Left renal pelvis (tissue), 4 donors: ENCODE measurements around the gene ANKS1B. TPM values are rescaled to one million over a fixed set of nuclear protein-coding genes. Genes with fewer than 3 reads are reported as not detected.

Source experiments
- DNase-seq, 4 donors: peaks; one replicate each; pipeline ENCODE4 v3.0.0-alpha.2; 2013; ENCODE audit warnings: low read depth in 4 of 4, low spot score in 3 of 4
- polyA plus RNA-seq, 4 donors: library from polyadenylated mRNA; unstranded; fragments of 120-200 nt; gene quantifications; one replicate each; pipeline ENCODE4 v1.2.1, GENCODE V29; 2013; ENCODE audit not compliant: insufficient read length in 4 of 4

ANKS1B gene
- polyA plus RNA-seq, 4 donors: 3.7 to 6.3 (median 4.7) TPM

DNA sequence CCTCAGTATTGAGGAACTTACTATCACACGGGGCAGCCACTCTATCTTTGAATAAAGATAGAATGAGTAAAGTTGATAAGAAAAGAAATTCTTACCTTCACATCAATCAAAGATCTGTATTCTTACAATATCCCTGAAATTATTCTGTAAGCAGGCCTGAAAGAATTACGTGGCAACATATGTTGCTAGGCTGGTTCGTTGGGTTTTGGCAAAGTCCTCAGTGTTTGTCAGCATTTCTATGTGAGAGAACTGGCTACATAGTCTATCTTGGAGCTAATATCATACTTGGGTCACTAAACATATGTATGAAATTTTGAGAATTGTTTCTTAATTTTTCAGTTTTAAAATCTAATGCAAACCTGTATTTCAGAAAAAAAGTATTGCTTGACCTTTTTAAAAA lies 749.4 kb downstream of the ANKS1B start:
- DNase-seq: no peak

GRCh38 chr12:99234702-99235101 lies 750.0 kb downstream of the ANKS1B start:
- DNase-seq: no peak

DNA sequence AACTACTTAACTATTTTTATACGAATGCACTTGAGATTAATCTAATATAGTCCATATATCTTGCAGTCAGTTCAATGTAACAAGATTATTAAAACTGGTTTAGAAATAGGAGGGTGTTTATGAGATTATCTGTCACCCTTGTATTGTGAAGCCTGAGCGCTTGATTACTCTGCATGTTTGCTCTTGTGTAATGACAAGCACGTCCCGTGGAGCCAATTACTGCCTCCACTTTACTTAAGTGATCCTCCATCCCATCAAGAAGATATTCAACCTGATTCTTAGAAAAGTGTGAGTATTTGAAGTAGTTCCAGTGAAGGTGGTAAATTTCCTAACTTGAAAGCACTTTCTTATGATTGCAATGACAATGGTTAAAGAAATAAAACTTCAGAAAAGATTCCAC lies 752.4 kb downstream of the ANKS1B start:
- DNase-seq: no peak

DNA sequence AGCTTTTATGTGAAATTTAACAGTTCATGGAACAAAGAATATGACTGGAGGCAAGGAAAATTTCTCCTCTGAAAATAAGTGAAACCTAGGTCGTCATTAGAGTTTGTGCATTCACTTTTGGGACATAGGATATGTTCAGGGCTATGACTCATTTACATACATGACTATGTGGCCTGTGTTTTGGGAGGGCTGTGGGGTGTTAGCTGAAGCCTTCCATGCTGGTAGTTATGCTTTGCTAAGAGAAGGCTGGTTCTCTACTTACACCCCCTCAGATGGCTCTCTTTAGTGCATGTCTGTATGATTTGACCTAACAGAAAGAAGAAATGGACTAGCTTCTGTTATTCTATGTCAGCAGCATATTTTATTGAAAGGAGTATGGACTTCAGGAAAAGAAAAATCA lies 753.7 kb downstream of the ANKS1B start:
- no peak for DNase-seq

DNA sequence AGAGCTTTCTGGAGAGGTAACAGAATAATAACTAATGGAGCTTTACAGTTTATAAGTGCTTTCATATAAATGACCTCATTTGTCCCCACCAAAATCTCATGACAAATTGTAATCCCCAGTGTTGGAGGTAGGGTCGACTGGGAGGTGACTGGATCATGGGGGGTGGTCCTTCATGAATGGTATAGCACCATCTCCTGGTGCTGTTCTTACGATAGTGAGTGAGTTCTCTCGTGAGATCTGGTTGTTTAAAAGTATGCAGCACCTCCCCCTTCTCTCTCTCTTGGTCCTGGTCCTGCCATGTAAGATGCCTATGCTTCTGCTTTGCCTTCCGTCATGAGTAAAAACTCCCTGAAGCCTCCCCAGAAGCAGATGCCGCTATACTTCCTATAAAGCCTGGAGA lies 760.5 kb downstream of the ANKS1B start:
- no peak for DNase-seq

DNA sequence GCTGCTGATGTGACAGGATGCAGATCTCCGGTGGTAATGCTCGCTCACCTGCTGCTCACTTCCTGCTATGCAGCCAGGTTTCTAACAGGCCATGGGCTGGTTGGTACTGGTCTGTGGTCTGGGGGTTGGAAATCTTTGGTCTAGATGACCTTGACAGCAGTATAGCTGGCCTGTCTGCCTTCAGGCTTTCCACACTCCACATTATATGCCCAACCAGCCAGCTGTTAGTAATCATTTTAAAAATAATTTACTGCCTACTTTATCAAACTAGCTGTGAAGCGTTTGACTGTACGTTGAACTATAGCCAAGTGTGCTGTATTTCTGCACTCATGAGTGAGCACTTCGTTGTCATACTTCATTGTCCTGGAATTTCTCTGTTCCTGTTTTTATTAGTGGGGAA lies 761.2 kb downstream of the ANKS1B start:
- no peak for DNase-seq

GRCh38 chr12:99213047-99213446 lies 771.7 kb downstream of the ANKS1B start:
- no peak for DNase-seq

DNA sequence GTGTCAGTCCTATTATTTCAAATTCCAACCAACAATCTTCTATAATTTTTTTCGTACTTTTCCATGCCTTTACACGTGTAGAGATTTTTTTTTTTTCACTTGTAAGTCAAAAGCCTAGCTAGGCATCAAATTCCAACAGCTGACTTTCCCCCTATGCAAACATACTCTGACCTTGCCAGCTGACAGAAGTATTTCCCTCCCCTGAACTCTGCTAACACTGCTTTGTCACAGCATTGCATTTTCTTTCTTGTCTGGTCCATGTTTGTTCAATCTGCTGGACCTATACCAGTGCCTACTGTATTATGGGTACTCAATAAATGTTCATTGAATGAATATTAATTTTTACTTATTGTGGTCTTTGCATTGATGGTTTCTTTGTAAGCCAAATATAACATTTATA lies 772.5 kb downstream of the ANKS1B start:
- no peak for DNase-seq

- no peak for DNase-seq
Measured at GRCh38 chr12:99205111-99205510, 779.6 kb downstream of the ANKS1B start.

GRCh38 chr12:99201906-99202645 lies 782.7 kb downstream of the ANKS1B start:
- no peak for DNase-seq

DNA sequence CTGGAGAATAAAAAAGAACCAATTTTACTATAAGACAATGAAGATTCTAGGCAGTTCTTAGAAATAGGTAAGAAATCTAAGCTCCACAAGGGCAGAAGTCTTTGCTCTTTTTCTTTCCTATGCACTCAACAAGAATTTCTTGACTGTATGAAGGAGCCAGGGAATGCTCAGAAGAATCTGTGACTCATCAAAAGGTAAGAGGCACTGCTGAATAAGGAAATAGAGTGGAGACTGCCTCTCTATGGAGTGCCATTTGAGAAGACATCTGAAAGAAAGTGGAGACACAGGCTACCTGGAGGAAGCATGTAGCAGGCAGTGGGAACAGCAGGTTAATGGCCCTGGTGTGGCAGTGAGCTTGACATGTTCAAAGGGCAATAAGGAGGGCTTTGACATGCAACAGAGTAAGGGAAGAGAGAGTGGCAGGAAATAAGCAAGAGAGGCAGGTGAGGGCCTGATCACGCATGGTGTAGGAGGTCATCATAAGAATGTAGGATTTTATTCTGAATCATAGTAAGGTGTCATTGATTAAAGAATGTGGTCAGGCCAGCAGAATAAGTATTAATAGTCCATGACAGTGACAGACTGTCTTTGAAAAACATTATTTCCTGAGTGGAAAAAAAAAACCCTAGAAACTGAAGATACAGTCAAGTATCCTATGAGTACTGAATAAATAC lies 783.9 kb downstream of the ANKS1B start:
- no peak for DNase-seq

DNA sequence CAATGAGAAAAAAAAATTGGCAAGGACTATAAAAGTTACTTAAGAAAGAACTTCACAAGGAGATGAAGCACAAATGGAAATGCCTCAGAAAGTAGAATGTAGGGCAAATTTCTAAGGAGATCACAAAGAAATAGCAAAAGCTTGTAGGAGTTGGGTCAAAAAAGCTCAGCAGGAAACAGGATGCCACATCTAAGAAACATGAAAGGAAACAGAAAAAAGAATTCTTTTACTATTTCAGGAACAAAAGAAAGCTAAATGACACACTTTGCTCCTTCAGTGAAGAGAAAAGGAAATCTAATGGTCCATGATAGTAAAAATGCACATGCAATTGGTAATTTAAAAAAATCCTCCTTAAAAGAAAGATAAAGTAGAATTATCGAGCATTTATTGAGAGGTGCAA lies 789.3 kb downstream of the ANKS1B start:
- no peak for DNase-seq

DNA sequence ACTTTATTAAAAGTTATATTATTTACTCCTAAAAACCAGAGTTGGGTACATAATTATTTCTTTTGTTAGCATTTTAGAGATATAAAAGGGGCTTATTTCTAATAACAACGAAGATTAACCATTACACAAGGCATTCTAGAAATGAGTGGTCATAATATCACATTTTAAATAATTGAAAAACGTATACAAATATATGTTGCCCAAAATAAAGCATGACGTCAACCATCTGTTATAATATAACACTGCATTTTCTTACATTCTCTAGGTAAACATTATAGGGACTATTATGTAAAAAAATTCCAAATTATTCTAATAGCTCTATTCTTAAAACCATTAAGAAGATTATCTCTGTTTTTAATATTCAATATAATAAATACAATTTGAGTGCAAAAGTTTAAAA lies 792.2 kb downstream of the ANKS1B start:
- DNase-seq: no peak

DNA sequence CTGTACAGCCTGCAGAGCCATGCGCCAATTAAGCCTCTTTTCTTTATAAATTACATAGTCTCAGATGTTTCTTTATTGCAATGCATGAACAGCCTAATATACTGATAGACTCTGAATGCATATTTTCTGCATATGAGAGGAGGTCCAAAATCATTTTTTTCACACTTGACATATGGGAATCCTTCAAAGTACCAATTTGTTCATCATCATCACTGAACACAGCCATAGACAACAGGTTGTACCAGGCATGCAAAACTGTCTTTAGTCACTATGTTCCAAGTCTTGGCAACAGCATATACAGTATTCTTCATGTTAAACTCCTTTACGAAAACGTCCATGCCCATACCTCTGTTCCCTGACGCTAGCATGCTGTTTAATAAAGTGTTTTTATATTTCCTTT lies 807.9 kb downstream of the ANKS1B start:
- no peak for DNase-seq

DNA sequence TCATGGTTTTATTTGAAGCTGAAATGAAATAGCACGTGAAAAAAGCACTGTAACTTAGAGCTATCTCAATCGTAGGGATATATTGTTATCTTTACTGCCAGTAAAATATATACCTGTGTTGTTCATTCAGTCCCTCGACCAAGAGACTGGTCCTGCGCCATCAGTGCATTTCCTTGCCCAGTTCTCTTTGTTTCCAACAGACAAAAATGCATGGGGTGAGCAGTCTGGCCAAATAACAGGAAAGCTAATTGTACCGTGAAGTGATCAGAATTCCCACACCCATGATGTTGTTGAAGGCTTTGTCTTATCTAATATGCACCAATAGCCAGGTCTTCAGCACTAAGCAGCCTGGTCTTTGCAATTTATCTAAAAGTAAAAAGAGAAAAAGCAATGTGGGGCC lies 814.3 kb downstream of the ANKS1B start:
- no peak for DNase-seq

GRCh38 chr12:99170037-99170436 lies 814.7 kb downstream of the ANKS1B start:
- DNase-seq: no peak

DNA sequence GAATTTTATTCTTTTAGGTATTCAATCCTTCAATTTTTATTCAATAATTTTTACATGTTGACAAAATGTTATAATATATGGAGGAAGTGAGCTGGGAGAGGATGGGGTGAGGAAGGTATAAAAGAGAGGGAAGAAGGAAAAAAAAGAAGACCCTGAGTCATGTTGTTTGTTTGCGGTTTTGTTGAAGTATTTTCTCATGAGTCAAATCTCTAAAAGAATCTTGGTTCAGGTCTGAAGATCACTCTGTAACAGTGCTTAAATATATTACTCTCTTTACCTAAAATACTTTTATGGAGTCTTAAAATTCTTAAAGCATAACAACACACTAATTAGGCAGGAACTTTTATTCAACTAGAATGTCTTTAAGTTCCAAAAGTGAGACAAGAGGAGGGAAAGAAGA lies 826.8 kb downstream of the ANKS1B start:
- no peak for DNase-seq

DNA sequence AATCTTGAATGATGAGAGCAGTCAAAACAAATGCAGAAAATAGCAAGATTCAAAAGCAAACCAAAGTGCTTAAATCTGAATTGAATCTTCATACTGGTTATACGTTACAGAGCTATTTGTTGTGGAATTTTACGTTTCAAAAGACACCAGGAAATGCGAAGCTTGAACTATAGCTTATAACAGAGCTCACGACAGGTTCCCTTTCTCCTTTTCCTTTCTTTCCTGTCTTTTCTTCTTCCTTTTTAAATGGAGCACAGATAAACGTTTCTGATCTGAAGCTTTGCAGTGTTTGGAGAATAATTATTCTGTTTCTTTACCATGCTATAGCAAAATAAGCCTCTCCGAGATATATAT lies 829.8 kb downstream of the ANKS1B start:
- no peak for DNase-seq

DNA sequence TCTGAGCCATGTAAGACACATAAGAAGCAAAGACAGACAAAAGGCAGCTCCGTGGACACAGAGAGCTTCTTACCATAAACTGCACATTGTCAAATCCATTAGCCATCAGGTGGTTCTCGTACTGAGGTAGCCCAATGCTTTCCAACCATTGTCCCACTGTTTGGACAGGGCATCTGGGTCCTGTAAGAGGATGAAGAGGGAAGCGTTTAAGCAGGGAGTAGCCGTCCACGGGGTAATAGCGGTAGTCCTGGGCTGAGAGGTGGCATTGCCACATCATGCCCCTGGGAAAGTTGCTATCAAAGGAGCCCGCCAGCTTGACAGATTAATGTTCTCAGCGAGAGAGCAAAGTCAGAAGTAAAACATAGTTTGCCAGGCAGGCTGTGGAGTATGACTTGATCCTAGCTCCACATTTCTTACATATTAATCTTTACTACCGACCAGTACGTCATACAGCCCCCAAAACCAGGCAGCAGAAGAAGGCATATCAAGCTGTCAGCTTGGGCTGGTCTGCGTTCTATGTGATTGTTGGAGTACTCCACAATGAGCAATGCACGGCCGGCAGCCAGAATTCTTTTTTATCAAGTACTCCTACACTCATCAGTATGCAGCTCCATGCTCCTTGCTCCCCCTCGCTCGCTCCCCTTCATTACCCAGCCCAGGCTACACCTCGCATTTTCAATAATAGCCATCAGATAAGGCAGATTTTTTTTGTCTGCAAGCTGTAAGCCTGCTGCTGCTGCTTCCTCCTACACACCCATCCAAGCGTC lies 830.3 kb downstream of the ANKS1B start:
- peak in 3 of 4 donors; percentile 18 to 27 (median 22) for DNase-seq

GRCh38 chr12:99153293-99153692 lies 831.4 kb downstream of the ANKS1B start:
- DNase-seq: no peak

GRCh38 chr12:99152337-99152736 lies 832.4 kb downstream of the ANKS1B start:
- DNase-seq: no peak

DNA sequence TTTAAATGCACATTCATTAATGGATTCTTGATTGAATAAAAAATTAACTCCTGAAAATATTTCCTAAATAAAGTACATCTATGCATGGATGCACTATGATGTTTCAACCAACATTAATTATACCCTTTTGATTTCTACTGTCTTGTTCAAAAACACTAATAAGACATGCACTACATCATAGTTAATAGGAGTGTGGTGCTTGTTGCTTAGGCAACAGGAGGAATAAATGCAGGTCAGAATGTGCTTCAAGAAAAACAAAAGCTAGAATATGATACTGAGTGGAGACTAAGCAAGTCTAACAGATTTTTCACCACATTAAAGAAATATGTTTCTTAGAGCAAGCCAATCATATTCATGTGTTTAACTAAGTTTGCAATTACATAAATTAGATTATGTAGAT lies 833.0 kb downstream of the ANKS1B start:
- DNase-seq: no peak
